HepG2 (cell line): Measurements from ENCODE around the gene ZNF865. TPM values are rescaled to one million over a fixed set of nuclear protein-coding genes. Genes with fewer than 3 reads are reported as not detected.

Experiments used
- ARNTL ChIP-seq: sonication (generic); formaldehyde crosslinking; IDR thresholded peaks from 2 replicates; pipeline ENCODE4 v1.4.0; 2020; ENCODE audit warnings: mild to moderate bottlenecking, missing genetic modification reagents
- FOXK2 ChIP-seq: fragments of 450-650 bp; IDR thresholded peaks from 2 replicates; pipeline ENCODE4 v1.6.1; 2016
- GABPB1 ChIP-seq: IDR thresholded peaks from 2 replicates; pipeline ENCODE4 v1.6.1; 2016; ENCODE audit warnings: mild to moderate bottlenecking, missing genetic modification reagents, moderate library complexity, missing compliant biosample characterization
- HOXA7 ChIP-seq: sonication (generic); formaldehyde crosslinking; IDR thresholded peaks from 2 replicates; pipeline ENCODE4 v1.8.1; 2022; ENCODE audit warnings: mild to moderate bottlenecking, missing genetic modification reagents, moderate library complexity
- KDM4B ChIP-seq: sonication (generic); formaldehyde crosslinking; IDR thresholded peaks from 2 replicates; pipeline ENCODE4 v1.4.0; 2020; ENCODE audit warnings: missing genetic modification reagents
- KDM5A ChIP-seq: fragments of 200-600 bp; sonication (generic); IDR thresholded peaks from 2 replicates; pipeline ENCODE4 v1.7.0; 2018; ENCODE audit warnings: antibody characterized with exemption, mild to moderate bottlenecking, low read length, borderline replicate concordance
- KDM6A ChIP-seq: IDR thresholded peaks from 2 replicates; pipeline ENCODE4 v1.6.1; 2016; ENCODE audit warnings: low read depth
- MAF1 ChIP-seq: sonication (generic); formaldehyde crosslinking; IDR thresholded peaks from 2 replicates; pipeline ENCODE4 v1.5.0; 2020; ENCODE audit warnings: missing genetic modification reagents, borderline replicate concordance
- MEF2D ChIP-seq: sonication (generic); formaldehyde crosslinking; IDR thresholded peaks from 2 replicates; pipeline ENCODE4 v1.5.1; 2020; ENCODE audit warnings: mild to moderate bottlenecking, missing genetic modification reagents
- NCOA2 ChIP-seq: sonication (generic); formaldehyde crosslinking; IDR thresholded peaks from 2 replicates; pipeline ENCODE4 v1.8.0; 2022; ENCODE audit warnings: inconsistent platforms
- NFKB2 ChIP-seq: sonication (generic); formaldehyde crosslinking; IDR thresholded peaks from 2 replicates; pipeline ENCODE4 v1.4.0; 2020; ENCODE audit warnings: missing genetic modification reagents, borderline replicate concordance
- NR3C1 ChIP-seq: sonication (generic); formaldehyde crosslinking; IDR thresholded peaks from 2 replicates; pipeline ENCODE4 v1.4.0; 2020; ENCODE audit warnings: missing genetic modification reagents
- RFXANK ChIP-seq: IDR thresholded peaks from 2 replicates; pipeline ENCODE4 v1.6.1; 2016
- RFXAP ChIP-seq: sonication (generic); formaldehyde crosslinking; IDR thresholded peaks from 2 replicates; pipeline ENCODE4 v1.4.0; 2020; ENCODE audit warnings: missing genetic modification reagents, borderline replicate concordance
- SRSF1 ChIP-seq: fragments of 200-400 bp; formaldehyde crosslinking; optimal IDR thresholded peaks from 2 replicates; pipeline ENCODE3; 2017; ENCODE audit warnings: mild to moderate bottlenecking, low read depth, low read length, moderate library complexity
- STAG1 ChIP-seq: sonication (generic); formaldehyde crosslinking; IDR thresholded peaks from 2 replicates; pipeline ENCODE4 v1.4.0; 2020; ENCODE audit warnings: missing genetic modification reagents
- WIZ ChIP-seq: sonication (generic); formaldehyde crosslinking; IDR thresholded peaks from 2 replicates; pipeline ENCODE4 v1.5.1; 2020; ENCODE audit warnings: mild to moderate bottlenecking, missing genetic modification reagents
- YY1 ChIP-seq: IDR thresholded peaks from 2 replicates; pipeline ENCODE4 v1.6.1; 2011; ENCODE audit warnings: low read length, low read depth, moderate library complexity, mild to moderate bottlenecking; ENCODE audit not compliant: insufficient read depth, insufficient replicate concordance
- ZFP82 ChIP-seq: sonication (generic); formaldehyde crosslinking; IDR thresholded peaks from 2 replicates; pipeline ENCODE4 v1.5.1; 2020; ENCODE audit warnings: mild to moderate bottlenecking, missing genetic modification reagents, borderline replicate concordance
- ZNF44 ChIP-seq: sonication (generic); formaldehyde crosslinking; IDR thresholded peaks from 2 replicates; pipeline ENCODE4 v1.5.1; 2020; ENCODE audit warnings: mild to moderate bottlenecking, missing genetic modification reagents
- ZNF780A ChIP-seq: sonication (generic); formaldehyde crosslinking; IDR thresholded peaks from 2 replicates; pipeline ENCODE4 v1.8.0; 2022; ENCODE audit warnings: mild to moderate bottlenecking, missing genetic modification reagents, moderate library complexity
- ZNF841 ChIP-seq: sonication (generic); formaldehyde crosslinking; IDR thresholded peaks from 2 replicates; pipeline ENCODE4 v1.8.1; 2023; ENCODE audit warnings: missing genetic modification reagents, borderline replicate concordance
- polyA plus RNA-seq, 8 experiments: library from polyadenylated mRNA; depleted of rRNA in 3 of 8; stranded (reverse) in 7 of 8; unstranded in 1 of 8; fragments of >200 nt; fragmentation: Illumina TruSeq in 4 of 8; extraction: Trizol in 4 of 8; gene quantifications; 2 replicates each; pipeline versions ENCODE4 v1.2.1 to v1.2.3, GENCODE V29; 2011 to 2016; ENCODE audit warnings: low read depth in 4 of 8, missing spikeins in 1 of 8, mixed read lengths in 1 of 8; ENCODE audit not compliant: insufficient read depth in 1 of 8
- total RNA-seq, 5 experiments: library from RNA; depleted of rRNA; stranded (reverse); fragments of >200 nt; fragmentation: Illumina TruSeq; extraction: Trizol; gene quantifications; 2 replicates each; pipeline ENCODE4 v1.2.3, GENCODE V29; 2016; ENCODE audit warnings: low read depth in 1 of 5
- TF ChIP-seq, protein P1 (sequence below): sonication (generic); formaldehyde crosslinking; IDR thresholded peaks from 2 replicates; pipeline ENCODE4 v1.4.0; 2020; ENCODE audit warnings: mild to moderate bottlenecking, low read depth, missing genetic modification reagents
- TF ChIP-seq, protein P2 (sequence below): sonication (generic); formaldehyde crosslinking; IDR thresholded peaks from 2 replicates; pipeline ENCODE4 v1.5.1; 2020; ENCODE audit warnings: mild to moderate bottlenecking, missing genetic modification reagents, moderate library complexity
- TF ChIP-seq, protein P3 (sequence below): sonication (generic); formaldehyde crosslinking; IDR thresholded peaks from 2 replicates; pipeline ENCODE4 v1.8.1; 2023; ENCODE audit warnings: missing genetic modification reagents, mild to moderate bottlenecking, borderline replicate concordance
- TF ChIP-seq, protein P4 (sequence below): sonication (generic); formaldehyde crosslinking; IDR thresholded peaks from 2 replicates; pipeline ENCODE4 v1.4.0; 2020; ENCODE audit warnings: missing genetic modification reagents

ZNF865 gene
- total and polyA plus RNA-seq, 2 of the 13 experiments (the other 11 are each of a cell fraction or from before 2014, with no cell fraction given): 0.93 to 1.0 TPM

DNA sequence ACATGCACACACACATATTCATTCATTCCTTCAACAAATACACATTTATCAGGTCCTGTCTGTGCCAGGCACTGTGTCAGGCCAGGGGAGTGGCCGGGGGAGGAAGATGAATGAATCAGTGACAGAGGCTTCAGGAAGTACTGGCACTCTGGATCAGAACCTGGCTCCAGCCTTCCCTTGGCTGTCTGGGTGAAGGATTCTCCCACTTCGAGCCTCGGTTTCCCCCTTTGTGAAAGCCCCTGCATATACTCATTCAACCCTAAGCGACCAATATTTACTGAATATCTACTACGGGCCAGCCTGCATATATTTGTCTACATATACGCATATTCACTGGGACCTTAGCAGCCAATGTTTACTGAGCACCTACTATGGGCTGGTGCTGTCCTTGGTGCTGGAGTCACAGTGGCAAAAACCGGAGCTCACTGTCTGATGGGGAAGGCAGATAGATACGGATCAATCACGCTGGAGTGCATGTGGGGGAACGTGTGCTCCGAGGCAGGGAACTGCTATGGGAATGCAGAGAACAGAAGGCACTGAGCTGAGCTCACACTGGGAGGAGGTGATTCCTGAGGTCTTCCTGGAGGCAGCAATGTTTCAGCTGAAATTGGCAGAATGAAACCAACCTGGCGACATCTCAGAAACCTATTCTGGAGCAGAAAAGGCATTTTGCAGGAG lies 24.2 kb upstream of the ZNF865 start (continued):
- TF ChIP-seq ZNF44 (CRISPR knock-in tag) (no peak), KDM6A (CRISPR knock-in tag) (no peak), RFXAP (CRISPR knock-in tag) (no peak), GABPB1 (CRISPR knock-in tag) (peak; percentile 11), NR3C1 (CRISPR knock-in tag) (no peak), KDM5A (no peak), STAG1 (CRISPR knock-in tag) (no peak), KDM4B (CRISPR knock-in tag) (0 out of 2 replicates have a peak, but pooled peaks have one; percentile 44), NCOA2 (peak; percentile 36), MEF2D (CRISPR knock-in tag) (no peak; the same call in 1 of the 2 replicates), ARNTL (0 out of 2 replicates have a peak, but pooled peaks have one; percentile 47), YY1 (no peak), RFXANK (CRISPR knock-in tag) (no peak; the same call in 1 of the 2 replicates), SRSF1 (no peak), ZNF780A (CRISPR knock-in tag) (peak; percentile 85; the same call in 1 of the 2 replicates), WIZ (peak; percentile 83; the same call in 1 of the 2 replicates), ZFP82 (no peak), FOXK2 (no peak), NFKB2 (CRISPR knock-in tag) (0 out of 2 replicates have a peak, but pooled peaks have one; percentile 63), ZNF841 (peak; percentile 69; the same call in 1 of the 2 replicates), MAF1 (CRISPR knock-in tag) (no peak), HOXA7 (CRISPR knock-in tag) (no peak)
- TF ChIP-seq, protein P1, sequence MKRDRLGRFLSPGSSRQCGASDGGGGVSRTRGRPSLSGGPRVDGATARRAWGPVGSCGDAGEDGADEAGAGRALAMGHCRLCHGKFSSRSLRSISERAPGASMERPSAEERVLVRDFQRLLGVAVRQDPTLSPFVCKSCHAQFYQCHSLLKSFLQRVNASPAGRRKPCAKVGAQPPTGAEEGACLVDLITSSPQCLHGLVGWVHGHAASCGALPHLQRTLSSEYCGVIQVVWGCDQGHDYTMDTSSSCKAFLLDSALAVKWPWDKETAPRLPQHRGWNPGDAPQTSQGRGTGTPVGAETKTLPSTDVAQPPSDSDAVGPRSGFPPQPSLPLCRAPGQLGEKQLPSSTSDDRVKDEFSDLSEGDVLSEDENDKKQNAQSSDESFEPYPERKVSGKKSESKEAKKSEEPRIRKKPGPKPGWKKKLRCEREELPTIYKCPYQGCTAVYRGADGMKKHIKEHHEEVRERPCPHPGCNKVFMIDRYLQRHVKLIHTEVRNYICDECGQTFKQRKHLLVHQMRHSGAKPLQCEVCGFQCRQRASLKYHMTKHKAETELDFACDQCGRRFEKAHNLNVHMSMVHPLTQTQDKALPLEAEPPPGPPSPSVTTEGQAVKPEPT (CRISPR knock-in tag): no peak
- TF ChIP-seq, protein P2, sequence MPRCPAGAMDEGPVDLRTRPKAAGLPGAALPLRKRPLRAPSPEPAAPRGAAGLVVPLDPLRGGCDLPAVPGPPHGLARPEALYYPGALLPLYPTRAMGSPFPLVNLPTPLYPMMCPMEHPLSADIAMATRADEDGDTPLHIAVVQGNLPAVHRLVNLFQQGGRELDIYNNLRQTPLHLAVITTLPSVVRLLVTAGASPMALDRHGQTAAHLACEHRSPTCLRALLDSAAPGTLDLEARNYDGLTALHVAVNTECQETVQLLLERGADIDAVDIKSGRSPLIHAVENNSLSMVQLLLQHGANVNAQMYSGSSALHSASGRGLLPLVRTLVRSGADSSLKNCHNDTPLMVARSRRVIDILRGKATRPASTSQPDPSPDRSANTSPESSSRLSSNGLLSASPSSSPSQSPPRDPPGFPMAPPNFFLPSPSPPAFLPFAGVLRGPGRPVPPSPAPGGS (CRISPR knock-in tag): peak; percentile 73; the same call in 1 of the 2 replicates
- TF ChIP-seq, protein P3, sequence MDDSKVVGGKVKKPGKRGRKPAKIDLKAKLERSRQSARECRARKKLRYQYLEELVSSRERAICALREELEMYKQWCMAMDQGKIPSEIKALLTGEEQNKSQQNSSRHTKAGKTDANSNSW (CRISPR knock-in tag): no peak
- TF ChIP-seq, protein P4, sequence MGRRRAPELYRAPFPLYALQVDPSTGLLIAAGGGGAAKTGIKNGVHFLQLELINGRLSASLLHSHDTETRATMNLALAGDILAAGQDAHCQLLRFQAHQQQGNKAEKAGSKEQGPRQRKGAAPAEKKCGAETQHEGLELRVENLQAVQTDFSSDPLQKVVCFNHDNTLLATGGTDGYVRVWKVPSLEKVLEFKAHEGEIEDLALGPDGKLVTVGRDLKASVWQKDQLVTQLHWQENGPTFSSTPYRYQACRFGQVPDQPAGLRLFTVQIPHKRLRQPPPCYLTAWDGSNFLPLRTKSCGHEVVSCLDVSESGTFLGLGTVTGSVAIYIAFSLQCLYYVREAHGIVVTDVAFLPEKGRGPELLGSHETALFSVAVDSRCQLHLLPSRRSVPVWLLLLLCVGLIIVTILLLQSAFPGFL (CRISPR knock-in tag): no peak
